K562 (cell line): Measurements from ENCODE around the gene GABRB1. TPM values are rescaled to one million over a fixed set of nuclear protein-coding genes. Genes with fewer than 3 reads are reported as not detected.

Source experiments
- ATAC-seq: fragments of 200-7000 bp; cut with Tn5 transposase; 3 replicates; pipeline ENCODE4 v1.9.1; 2020; ENCODE audit warnings: moderate library complexity
- BruUV-seq: library from RNA; stranded (reverse); fragments of 400-500 nt; replicated peaks from 2 replicates; lab custom pipeline; 2021; lab: Mats Ljungman, UMichigan
- CTCF ChIA-PET: fragments of 300-600 bp; formaldehyde crosslinking; extraction: SDS; loops from one replicate; lab custom pipeline; 2021; ENCODE audit warnings: low intra/inter-chr PET ratio; lab: Yijun Ruan, JAX
- POLR2A ChIA-PET: fragments of 300-600, 350-650 bp; sonication (Branson Sonifier 250); formaldehyde crosslinking; extraction: SDS; loops from one replicate; lab custom pipeline; 2021; ENCODE audit warnings: antibody characterized with exemption, inconsistent platforms; lab: Yijun Ruan, JAX
- DNase-seq, 4 experiments: peaks; one replicate each; pipeline versions ENCODE4 v3.0.0 to v3.0.0-alpha.2; 2011 to 2018; ENCODE audit warnings: low spot score in 3 of 4, mixed read lengths in 3 of 4; ENCODE audit errors: extremely low read depth in 1 of 4
- FAIRE-seq: peaks from 2 replicates; lab custom pipeline; 2011; peaks lifted over from hg19 to GRCh38; lab: Jason Lieb, UNC
- H2AFZ ChIP-seq: 2 replicates; pipeline ENCODE4 v1.6.0; 2011; ENCODE audit warnings: low read depth, low read length, control low read depth, inconsistent platforms
- H3K27ac ChIP-seq: fragments of 200-600 bp; 3 replicates; pipeline ENCODE4 v1.8.0; 2011; ENCODE audit warnings: low read depth, mild to moderate bottlenecking, control low read depth, inconsistent platforms, low read length, moderate library complexity, mixed read lengths; ENCODE audit errors: extremely low read depth
- H3K27me3 ChIP-seq, 2 experiments: fragments of 300-600 bp in 1 of 2; 2 replicates in 1 of 2; 3 replicates in 1 of 2; pipeline versions ENCODE4 v1.6.0 to v1.8.0; 2011; ENCODE audit warnings: inconsistent platforms in 2 of 2, low read length in 2 of 2, mild to moderate bottlenecking in 1 of 2, mixed read lengths in 1 of 2, moderate library complexity in 1 of 2; ENCODE audit not compliant: control insufficient read depth in 2 of 2, insufficient read depth in 2 of 2
- H3K36me3 ChIP-seq: fragments of 300-600 bp; 3 replicates; pipeline ENCODE4 v1.8.0; 2011; ENCODE audit warnings: mild to moderate bottlenecking, low read length, inconsistent platforms; ENCODE audit not compliant: control insufficient read depth, insufficient read depth
- H3K4me1 ChIP-seq, 2 experiments: fragments of 200-600 bp in 1 of 2; replicated peaks in 1 of 2; 2 replicates in 1 of 2; 3 replicates in 1 of 2; pipeline versions ENCODE4 v1.5.1 to v1.8.0; 2011; ENCODE audit warnings: inconsistent platforms in 2 of 2, low read length in 2 of 2, mild to moderate bottlenecking in 1 of 2, mixed read lengths in 1 of 2, moderate library complexity in 1 of 2; ENCODE audit not compliant: control insufficient read depth in 2 of 2, insufficient read depth in 2 of 2
- H3K4me2 ChIP-seq: 2 replicates; pipeline ENCODE4 v1.6.1; 2011; ENCODE audit warnings: low read length, control low read depth, inconsistent platforms, mixed read lengths; ENCODE audit not compliant: insufficient read depth
- H3K4me3 ChIP-seq: fragments of 200-600 bp; sonication (generic), shearing (Covaris generic); 2 replicates; pipeline ENCODE4 v1.5.1; 2016; ENCODE audit warnings: control low read depth, inconsistent platforms
- H3K79me2 ChIP-seq: fragments of 200-600 bp; 3 replicates; pipeline ENCODE4 v1.8.0; 2011; ENCODE audit warnings: low read length, inconsistent platforms; ENCODE audit not compliant: control insufficient read depth, insufficient read depth
- H3K9ac ChIP-seq, 2 experiments: 2 replicates each; pipeline versions ENCODE4 v1.6.0 to v1.6.1; 2011; ENCODE audit warnings: low read depth in 2 of 2, low read length in 2 of 2, control low read depth in 1 of 2, inconsistent platforms in 1 of 2, mild to moderate bottlenecking in 1 of 2, mixed read lengths in 1 of 2; ENCODE audit not compliant: insufficient read depth in 1 of 2
- H3K9me1 ChIP-seq: one replicate; pipeline ENCODE4 v1.6.0; 2011; ENCODE audit warnings: inconsistent platforms, mild to moderate bottlenecking, low read length, moderate library complexity; ENCODE audit not compliant: control insufficient read depth, insufficient read depth
- H3K9me3 ChIP-seq: replicated peaks from 2 replicates; pipeline ENCODE4 v1.5.1; 2011; ENCODE audit warnings: low read depth, low read length, inconsistent platforms; ENCODE audit not compliant: control insufficient read depth, insufficient read depth
- H4K20me1 ChIP-seq: replicated peaks from 2 replicates; pipeline ENCODE4 v1.6.1; 2011; ENCODE audit warnings: low read length, inconsistent platforms, mixed read lengths; ENCODE audit not compliant: control insufficient read depth, insufficient read depth
- ATF1 ChIP-seq, 2 experiments: fragments of 450-650 bp in 1 of 2; IDR thresholded peaks; 2 replicates each; pipeline ENCODE4 v1.6.1; 2016; ENCODE audit warnings: missing compliant biosample characterization in 1 of 2, missing genetic modification characterization in 1 of 2
- FOXJ2 ChIP-seq: fragments of 200-800 bp; sonication (Bioruptor generic); IDR thresholded peaks from 2 replicates; pipeline ENCODE4 v1.6.1; 2016; ENCODE audit warnings: missing genetic modification characterization, missing compliant biosample characterization
- KHSRP ChIP-seq: fragments of 450-650 bp; IDR thresholded peaks from 2 replicates; pipeline ENCODE4 v1.6.1; 2017
- NCOA6 ChIP-seq: fragments of 450-650 bp; IDR thresholded peaks from 2 replicates; pipeline ENCODE4 v1.6.1; 2017; ENCODE audit warnings: mild to moderate bottlenecking
- NFRKB ChIP-seq: fragments of 450-650 bp; IDR thresholded peaks from 2 replicates; pipeline ENCODE4 v1.6.1; 2016; ENCODE audit warnings: low read depth
- ZNF57 ChIP-seq: fragments of 450-650 bp; formaldehyde crosslinking; IDR thresholded peaks from 2 replicates; pipeline ENCODE4 v1.4.0; 2020; ENCODE audit warnings: mild to moderate bottlenecking, moderate library complexity
- WGBS: fragments of 100-300 bp; shearing (Covaris generic); methylation state at CpG from one replicate; pipeline ENCODE4 v1.1.6; 2016; ENCODE audit warnings: low coverage, mixed read lengths; ENCODE audit not compliant: insufficient coverage; ENCODE audit errors: missing lambda C conversion rate; 5-methylcytosine and 5-hydroxymethylcytosine counted together
- in situ Hi-C: fragments of 300-500 bp; cut with MboI; formaldehyde crosslinking; loops from 4 replicates; pipeline ENCODE4 v1.15.0; 2018; ENCODE audit warnings: inconsistent platforms, mixed read lengths
- intact Hi-C: fragments of 100-400 bp; cut with micrococcal nuclease; formaldehyde crosslinking; loops from 2 replicates; pipeline ENCODE4 v1.14.2; 2022
- polyA plus RNA-seq, 8 experiments: library from polyadenylated mRNA; depleted of rRNA in 4 of 8; stranded (reverse) in 5 of 8; unstranded in 3 of 8; fragments of >200 nt; fragmentation: Nextera tagmentation in 2 of 8; fragmentation: Illumina TruSeq in 1 of 8; extraction: Ambion mirVana in 2 of 8; extraction: Trizol in 1 of 8; gene quantifications; 2 replicates each; pipeline versions ENCODE4 v1.2.1 to v1.2.3, GENCODE V29; 2011 to 2014; ENCODE audit warnings: inconsistent platforms in 1 of 8, missing spikeins in 1 of 8
- total RNA-seq, 7 experiments: library from RNA; depleted of rRNA in 6 of 7; stranded (reverse); fragments of >200 nt in 6 of 7; fragmentation: Illumina TruSeq in 2 of 7; extraction: Trizol in 2 of 7; gene quantifications; 2 replicates each; pipeline versions ENCODE4 v1.2.1 to v1.2.3, GENCODE V29; 2011 to 2021; ENCODE audit warnings: low replicate concordance in 1 of 7
- TF ChIP-seq, protein P1 (sequence below): fragments of 250-450 bp; sonication (Bioruptor Pico); IDR thresholded peaks from 2 replicates; pipeline ENCODE4 v1.5.0; 2022; ENCODE audit warnings: mild to moderate bottlenecking
- TF ChIP-seq, protein P2 (sequence below): IDR thresholded peaks from 2 replicates; pipeline ENCODE4 v1.6.1; 2011; ENCODE audit warnings: borderline replicate concordance, low read depth, mild to moderate bottlenecking, moderate library complexity, low read length; ENCODE audit not compliant: insufficient read depth, poor library complexity, severe bottlenecking
- TF ChIP-seq, protein P3 (sequence below): sonication (generic); formaldehyde crosslinking; IDR thresholded peaks from 2 replicates; pipeline ENCODE4 v1.8.1; 2023; ENCODE audit warnings: mild to moderate bottlenecking, missing genetic modification reagents

Gene GABRB1
- total and polyA plus RNA-seq, 9 of the 15 experiments (the other 6 are each of a cell fraction or from before 2014, with no cell fraction given): not detected

DNA sequence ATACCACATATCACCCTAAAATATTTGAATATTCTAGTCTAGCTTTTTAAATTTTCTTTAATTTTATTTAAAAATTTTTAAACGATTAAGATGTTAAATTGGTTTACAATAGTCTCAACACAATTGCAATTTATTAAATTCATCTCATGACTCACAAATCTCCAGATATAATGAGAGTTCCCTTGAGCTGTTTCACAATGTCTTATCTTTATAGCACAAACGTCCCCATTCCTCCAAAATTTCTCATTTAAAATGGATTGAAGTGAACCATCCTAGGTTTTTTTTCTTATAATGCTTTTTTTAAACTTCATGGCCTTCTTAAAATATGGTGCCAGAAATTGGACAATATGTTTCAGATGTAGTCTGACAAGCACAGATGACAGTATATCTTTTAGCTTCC, 204.4 kb downstream of the GABRB1 start:
- in situ Hi-C loops (no loop called here), intact Hi-C loops (no loop called here)
- ChIA-PET CTCF (no interaction called here), POLR2A (no interaction called here)
- no peak overlapping the region for H2AFZ ChIP-seq
- no peaks in the 10 kb centered on the region for H3K79me2 ChIP-seq
- no peak for TF ChIP-seq NCOA6
- no peaks in the 10 kb centered on the region for H3K9me1 ChIP-seq
- no peaks in the 10 kb centered on the region for H3K9me3 ChIP-seq
- DNase-seq: no peak
- no peak for ATAC-seq
- no peaks in the 10 kb centered on the region for H3K4me1 ChIP-seq
- BruUV-seq: no TSS peak
- no peak overlapping the region for H3K4me3 ChIP-seq
- H3K9ac ChIP-seq: no peak overlapping the region
- 0% methylated on average over 2 of the region's 2 CpGs for WGBS
- H3K4me2 ChIP-seq: no peak overlapping the region
- FAIRE-seq: no peak
- no peaks in the 10 kb centered on the region for H4K20me1 ChIP-seq
- no peaks in the 10 kb centered on the region for H3K36me3 ChIP-seq
- H3K27ac ChIP-seq: no peak overlapping the region
- no peaks in the 10 kb centered on the region for H3K27me3 ChIP-seq

DNA sequence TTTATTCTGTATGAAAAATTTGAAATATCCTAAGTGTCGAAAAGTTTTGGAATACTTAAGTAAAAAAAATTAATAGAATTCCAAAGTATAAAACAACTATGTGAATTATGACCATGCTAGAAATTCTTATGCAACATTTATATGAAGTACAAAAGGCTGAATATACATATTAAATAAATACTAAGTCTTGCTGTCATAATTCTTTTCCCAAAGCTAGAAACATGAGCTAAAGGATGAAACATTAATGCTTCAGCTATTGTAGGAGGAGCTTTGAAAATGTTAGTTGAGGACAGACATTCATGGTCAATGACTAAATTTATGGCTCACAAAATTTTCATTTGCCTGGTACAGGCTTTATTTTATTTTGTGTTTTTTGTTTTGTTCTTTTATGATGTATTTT, 207.3 kb downstream of the GABRB1 start:
- 0% methylated on average over 1 of the region's 1 CpG for WGBS
- Histone ChIP-seq H3K79me2 (no peaks in the 10 kb centered on the region), H3K4me3 (no peak overlapping the region), H4K20me1 (no peaks in the 10 kb centered on the region), H3K9me1 (no peaks in the 10 kb centered on the region), H3K4me2 (no peak overlapping the region), H3K4me1 (no peaks in the 10 kb centered on the region), H2AFZ (no peak overlapping the region), H3K9me3 (no peaks in the 10 kb centered on the region), H3K27ac (no peak overlapping the region), H3K9ac (no peak overlapping the region), H3K27me3 (no peaks in the 10 kb centered on the region), H3K36me3 (no peaks in the 10 kb centered on the region)
- ChIA-PET CTCF (no interaction called here), POLR2A (no interaction called here)
- ATAC-seq: no peak
- DNase-seq: no peak
- intact Hi-C loops: no loop called here
- BruUV-seq: no TSS peak
- in situ Hi-C loops: no loop called here
- no peak for FAIRE-seq
- TF ChIP-seq KHSRP: no peak
- no peak for TF ChIP-seq FOXJ2 (tag)
- TF ChIP-seq ZNF57 (CRISPR knock-in tag): no peak
- TF ChIP-seq, protein P1, sequence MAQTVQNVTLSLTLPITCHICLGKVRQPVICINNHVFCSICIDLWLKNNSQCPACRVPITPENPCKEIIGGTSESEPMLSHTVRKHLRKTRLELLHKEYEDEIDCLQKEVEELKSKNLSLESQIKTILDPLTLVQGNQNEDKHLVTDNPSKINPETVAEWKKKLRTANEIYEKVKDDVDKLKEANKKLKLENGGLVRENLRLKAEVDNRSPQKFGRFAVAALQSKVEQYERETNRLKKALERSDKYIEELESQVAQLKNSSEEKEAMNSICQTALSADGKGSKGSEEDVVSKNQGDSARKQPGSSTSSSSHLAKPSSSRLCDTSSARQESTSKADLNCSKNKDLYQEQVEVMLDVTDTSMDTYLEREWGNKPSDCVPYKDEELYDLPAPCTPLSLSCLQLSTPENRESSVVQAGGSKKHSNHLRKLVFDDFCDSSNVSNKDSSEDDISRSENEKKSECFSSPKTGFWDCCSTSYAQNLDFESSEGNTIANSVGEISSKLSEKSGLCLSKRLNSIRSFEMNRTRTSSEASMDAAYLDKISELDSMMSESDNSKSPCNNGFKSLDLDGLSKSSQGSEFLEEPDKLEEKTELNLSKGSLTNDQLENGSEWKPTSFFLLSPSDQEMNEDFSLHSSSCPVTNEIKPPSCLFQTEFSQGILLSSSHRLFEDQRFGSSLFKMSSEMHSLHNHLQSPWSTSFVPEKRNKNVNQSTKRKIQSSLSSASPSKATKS (CRISPR knock-in tag): no peak
- TF ChIP-seq, protein P2, sequence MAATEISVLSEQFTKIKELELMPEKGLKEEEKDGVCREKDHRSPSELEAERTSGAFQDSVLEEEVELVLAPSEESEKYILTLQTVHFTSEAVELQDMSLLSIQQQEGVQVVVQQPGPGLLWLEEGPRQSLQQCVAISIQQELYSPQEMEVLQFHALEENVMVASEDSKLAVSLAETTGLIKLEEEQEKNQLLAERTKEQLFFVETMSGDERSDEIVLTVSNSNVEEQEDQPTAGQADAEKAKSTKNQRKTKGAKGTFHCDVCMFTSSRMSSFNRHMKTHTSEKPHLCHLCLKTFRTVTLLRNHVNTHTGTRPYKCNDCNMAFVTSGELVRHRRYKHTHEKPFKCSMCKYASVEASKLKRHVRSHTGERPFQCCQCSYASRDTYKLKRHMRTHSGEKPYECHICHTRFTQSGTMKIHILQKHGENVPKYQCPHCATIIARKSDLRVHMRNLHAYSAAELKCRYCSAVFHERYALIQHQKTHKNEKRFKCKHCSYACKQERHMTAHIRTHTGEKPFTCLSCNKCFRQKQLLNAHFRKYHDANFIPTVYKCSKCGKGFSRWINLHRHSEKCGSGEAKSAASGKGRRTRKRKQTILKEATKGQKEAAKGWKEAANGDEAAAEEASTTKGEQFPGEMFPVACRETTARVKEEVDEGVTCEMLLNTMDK: no peak
- TF ChIP-seq, protein P3, sequence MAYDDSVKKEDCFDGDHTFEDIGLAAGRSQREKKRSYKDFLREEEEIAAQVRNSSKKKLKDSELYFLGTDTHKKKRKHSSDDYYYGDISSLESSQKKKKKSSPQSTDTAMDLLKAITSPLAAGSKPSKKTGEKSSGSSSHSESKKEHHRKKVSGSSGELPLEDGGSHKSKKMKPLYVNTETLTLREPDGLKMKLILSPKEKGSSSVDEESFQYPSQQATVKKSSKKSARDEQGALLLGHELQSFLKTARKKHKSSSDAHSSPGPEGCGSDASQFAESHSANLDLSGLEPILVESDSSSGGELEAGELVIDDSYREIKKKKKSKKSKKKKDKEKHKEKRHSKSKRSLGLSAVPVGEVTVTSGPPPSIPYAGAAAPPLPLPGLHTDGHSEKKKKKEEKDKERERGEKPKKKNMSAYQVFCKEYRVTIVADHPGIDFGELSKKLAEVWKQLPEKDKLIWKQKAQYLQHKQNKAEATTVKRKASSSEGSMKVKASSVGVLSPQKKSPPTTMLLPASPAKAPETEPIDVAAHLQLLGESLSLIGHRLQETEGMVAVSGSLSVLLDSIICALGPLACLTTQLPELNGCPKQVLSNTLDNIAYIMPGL (CRISPR knock-in tag): no peak
- no peak for TF ChIP-seq NFRKB
- no peak for TF ChIP-seq ATF1 (CRISPR knock-in tag; IDR thresholded peaks at IDR 0.05)
- no peak for TF ChIP-seq ATF1 (tag; IDR thresholded peaks at IDR 0.05)
